Small intestine (tissue), 7 donors: ENCODE data around the gene RNF150. TPM values are rescaled to one million over a fixed set of nuclear protein-coding genes. Genes with fewer than 3 reads are reported as not detected.

Source experiments
- DNase-seq, 2 donors: peaks; one replicate each; pipeline versions ENCODE4 v3.0.0 to v3.0.0-alpha.2; 2013
- FAIRE-seq: peaks from 2 replicates; lab custom pipeline; 2012; peaks lifted over from hg19 to GRCh38; lab: Jason Lieb, UNC
- H3K27ac ChIP-seq, 3 donors: one replicate each; pipeline ENCODE4 v1.5.1; 2013; ENCODE audit warnings: low read length in 2 of 3, mild to moderate bottlenecking in 2 of 3, control low read depth in 1 of 3, inconsistent platforms in 1 of 3, low read depth in 1 of 3, moderate library complexity in 1 of 3
- H3K27me3 ChIP-seq, 3 donors: one replicate each; pipeline ENCODE4 v1.6.1; 2013; ENCODE audit warnings: low read length in 3 of 3, inconsistent platforms in 1 of 3; ENCODE audit not compliant: control insufficient read depth in 3 of 3, insufficient read depth in 3 of 3
- H3K36me3 ChIP-seq, 3 donors: one replicate each; pipeline ENCODE4 v1.6.1; 2013; ENCODE audit warnings: low read length in 3 of 3, inconsistent platforms in 1 of 3, low read depth in 1 of 3, mild to moderate bottlenecking in 1 of 3, moderate library complexity in 1 of 3; ENCODE audit not compliant: control insufficient read depth in 3 of 3, insufficient read depth in 2 of 3
- H3K4me1 ChIP-seq, 3 donors: one replicate each; pipeline ENCODE4 v1.6.1; 2013; ENCODE audit warnings: low read length in 2 of 3, inconsistent platforms in 1 of 3, low read depth in 1 of 3, mild to moderate bottlenecking in 1 of 3, moderate library complexity in 1 of 3; ENCODE audit not compliant: control insufficient read depth in 3 of 3, insufficient read depth in 2 of 3
- H3K4me3 ChIP-seq, 3 donors: one replicate each; pipeline ENCODE4 v1.5.1; 2013; ENCODE audit warnings: low read length in 3 of 3, control low read depth in 1 of 3, inconsistent platforms in 1 of 3, low read depth in 1 of 3, mild to moderate bottlenecking in 1 of 3, moderate library complexity in 1 of 3
- H3K9me3 ChIP-seq, 2 donors: one replicate each; pipeline ENCODE4 v1.6.1; 2013; ENCODE audit warnings: low read depth in 1 of 2, low read length in 1 of 2; ENCODE audit not compliant: control insufficient read depth in 2 of 2, insufficient read depth in 1 of 2
- WGBS, 3 donors: extraction: QIAGEN DNeasy Blood & Tissue Kit; methylation state at CpG; one replicate each; pipeline ENCODE4 v1.1.7; 2013; 5-methylcytosine and 5-hydroxymethylcytosine counted together
- polyA plus RNA-seq, 4 donors: library from polyadenylated mRNA; stranded (reverse) in 3 of 4; unstranded in 1 of 4; fragments of 200-250 nt in 3 of 4; fragments of 120-200 nt in 1 of 4; gene quantifications; one replicate each; pipeline versions ENCODE4 v1.2.1 to v1.2.3, GENCODE V29; 2013
- donor health status: healthy with polysubstance abuse.
- donor health status: control.
- donor health status: control.
- donor health status: Bipolar disorder and iron deficiency.
- donor health status: healthy.

The RNF150 gene
- polyA plus RNA-seq, 4 donors = 0.27 to 2.3 (median 1.1) TPM; not detected in 1

- H3K36me3 ChIP-seq = no peaks in the 10 kb centered on the region
- no peak overlapping the region for H3K27ac ChIP-seq
- no peak overlapping the region for H3K4me3 ChIP-seq
- 77 to 86% (median 78%) methylated on average over 2 of the region's 2 CpGs for WGBS, 3 donors
- no peak for DNase-seq
- FAIRE-seq = no peak
- H3K9me3 ChIP-seq = peaks cover 0 to 7% of the 10 kb centered on the region in 2 donors
- no peaks in the 10 kb centered on the region for H3K27me3 ChIP-seq
- H3K4me1 ChIP-seq = no peaks in the 10 kb centered on the region
These were observed 292.1 kb downstream of the RNF150 start for GRCh38 chr4:140841186-140841585.

- no peak overlapping the region for H3K4me3 ChIP-seq
- H3K27me3 ChIP-seq = no peaks in the 10 kb centered on the region
- FAIRE-seq (no peak), DNase-seq (no peak)
- 53 to 63% (median 55%) methylated on average over 4 of the region's 4 CpGs for WGBS, 3 donors
- no peak overlapping the region for H3K27ac ChIP-seq
- peaks cover 0 to 7% of the 10 kb centered on the region in 2 donors for H3K9me3 ChIP-seq
- H3K36me3 ChIP-seq = no peaks in the 10 kb centered on the region
- H3K4me1 ChIP-seq = no peaks in the 10 kb centered on the region
These were observed 293.1 kb downstream of the RNF150 start for GRCh38 chr4:140839888-140840790.

GRCh38 chr4:140839406-140839805 lies 293.9 kb downstream of the RNF150 start:
- DNase-seq (no peak), FAIRE-seq (no peak)
- no peaks in the 10 kb centered on the region for H3K27me3 ChIP-seq
- WGBS, 3 donors = 80 to 88% (median 83%) methylated on average over 4 of the region's 4 CpGs
- no peaks in the 10 kb centered on the region for H3K36me3 ChIP-seq
- no peak overlapping the region for H3K27ac ChIP-seq
- peaks cover 0 to 7% of the 10 kb centered on the region in 2 donors for H3K9me3 ChIP-seq
- H3K4me3 ChIP-seq = no peak overlapping the region
- no peaks in the 10 kb centered on the region for H3K4me1 ChIP-seq

DNA sequence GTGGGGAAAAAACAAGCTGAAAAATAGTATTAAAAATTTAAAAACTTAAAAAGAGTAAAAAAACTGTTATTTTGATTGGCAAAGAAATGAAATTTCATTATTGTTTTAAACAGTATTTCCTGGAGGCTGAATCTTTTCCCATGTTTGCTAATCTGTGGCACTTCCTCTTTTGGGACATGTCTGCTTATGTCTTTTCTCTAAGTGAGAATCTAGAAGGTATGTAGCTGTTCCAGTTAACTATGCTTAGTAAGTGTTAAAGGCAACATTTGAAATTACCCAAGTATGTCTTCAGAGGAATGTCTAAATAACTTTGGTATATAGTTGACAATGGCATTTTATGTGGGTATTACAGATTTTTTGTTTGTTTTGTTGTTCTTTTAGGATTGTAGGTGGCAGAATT lies 295.5 kb downstream of the RNF150 start:
- no peak for FAIRE-seq
- no peak overlapping the region for H3K4me3 ChIP-seq

GRCh38 chr4:140834839-140835495 lies 298.3 kb downstream of the RNF150 start:
- WGBS, 3 donors = 64 to 83% (median 75%) methylated on average over 7 of the region's 7 CpGs
- no peak for FAIRE-seq
- no peak overlapping the region for H3K27ac ChIP-seq
- DNase-seq = no peak
- no peak overlapping the region for H3K4me3 ChIP-seq
- no peaks in the 10 kb centered on the region for H3K27me3 ChIP-seq
- no peaks in the 10 kb centered on the region for H3K9me3 ChIP-seq
- no peaks in the 10 kb centered on the region for H3K4me1 ChIP-seq
- H3K36me3 ChIP-seq = no peaks in the 10 kb centered on the region

More for the DNA sequence above, 295.5 kb downstream of the RNF150 start:
- no peaks in the 10 kb centered on the region for H3K27me3 ChIP-seq
- no peaks in the 10 kb centered on the region for H3K36me3 ChIP-seq
- no peak for DNase-seq
- H3K9me3 ChIP-seq = peaks cover 0 to 7% of the 10 kb centered on the region in 2 donors
- H3K4me1 ChIP-seq = no peaks in the 10 kb centered on the region
- H3K27ac ChIP-seq = no peak overlapping the region

DNA sequence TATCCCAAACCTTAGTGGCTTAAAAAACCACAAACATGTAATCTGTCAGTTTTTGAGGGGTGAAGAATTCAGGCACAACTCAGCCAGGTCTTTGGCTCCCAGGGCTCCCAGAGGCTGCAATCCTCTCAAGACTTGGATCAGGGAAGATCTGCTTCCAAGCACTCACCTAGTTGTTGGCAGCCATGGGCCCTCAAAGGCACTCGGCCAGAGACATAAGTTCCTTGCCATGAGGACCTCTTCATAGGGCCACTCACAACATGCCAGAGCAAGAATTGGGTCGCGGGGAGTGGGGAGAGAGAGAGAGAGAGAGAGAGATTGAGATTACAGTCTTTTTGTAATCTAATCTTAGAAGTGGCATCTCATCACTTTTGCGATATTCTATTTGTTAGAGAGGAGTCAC lies 300.0 kb downstream of the RNF150 start:
- no peaks in the 10 kb centered on the region for H3K9me3 ChIP-seq
- no peaks in the 10 kb centered on the region for H3K4me1 ChIP-seq
- no peak for FAIRE-seq
- H3K27me3 ChIP-seq = no peaks in the 10 kb centered on the region
- WGBS, 3 donors = 84 to 91% (median 85%) methylated on average over 4 of the region's 4 CpGs
- DNase-seq = no peak
- H3K4me3 ChIP-seq = no peak overlapping the region
- no peaks in the 10 kb centered on the region for H3K36me3 ChIP-seq
- no peak overlapping the region for H3K27ac ChIP-seq

- Histone ChIP-seq H3K27ac (no peak overlapping the region), H3K36me3 (no peaks in the 10 kb centered on the region), H3K9me3 (no peaks in the 10 kb centered on the region), H3K4me3 (no peak overlapping the region), H3K27me3 (no peaks in the 10 kb centered on the region), H3K4me1 (no peaks in the 10 kb centered on the region)
- no peak for FAIRE-seq
- DNase-seq = no peak
These were observed 303.4 kb downstream of the RNF150 start for GRCh38 chr4:140829825-140830224.

DNA sequence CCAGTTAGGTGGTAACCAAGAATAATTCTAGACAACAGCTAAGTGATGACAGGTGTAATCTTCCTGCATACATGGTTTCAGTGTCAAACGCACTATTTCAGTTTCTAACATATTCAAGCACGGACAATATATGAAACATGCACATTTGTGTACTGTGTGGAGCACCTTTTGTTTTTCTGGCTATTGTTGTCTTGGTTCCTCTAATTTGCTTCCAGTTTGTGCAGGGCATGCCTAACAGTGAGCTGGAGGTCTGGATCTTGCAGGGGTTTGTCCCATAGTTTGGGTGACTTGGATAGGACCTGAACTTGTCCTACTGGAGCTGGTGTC lies 306.6 kb downstream of the RNF150 start:
- no peaks in the 10 kb centered on the region for H3K27me3 ChIP-seq
- no peak overlapping the region for H3K4me3 ChIP-seq
- H3K4me1 ChIP-seq = no peaks in the 10 kb centered on the region
- H3K9me3 ChIP-seq = no peaks in the 10 kb centered on the region
- DNase-seq (no peak), FAIRE-seq (no peak)
- no peaks in the 10 kb centered on the region for H3K36me3 ChIP-seq
- no peak overlapping the region for H3K27ac ChIP-seq
- 85 to 98% (median 93%) methylated on average over 2 of the region's 2 CpGs for WGBS, 3 donors
